Measurements from ENCODE around the gene EVL.

Gene EVL

DNA sequence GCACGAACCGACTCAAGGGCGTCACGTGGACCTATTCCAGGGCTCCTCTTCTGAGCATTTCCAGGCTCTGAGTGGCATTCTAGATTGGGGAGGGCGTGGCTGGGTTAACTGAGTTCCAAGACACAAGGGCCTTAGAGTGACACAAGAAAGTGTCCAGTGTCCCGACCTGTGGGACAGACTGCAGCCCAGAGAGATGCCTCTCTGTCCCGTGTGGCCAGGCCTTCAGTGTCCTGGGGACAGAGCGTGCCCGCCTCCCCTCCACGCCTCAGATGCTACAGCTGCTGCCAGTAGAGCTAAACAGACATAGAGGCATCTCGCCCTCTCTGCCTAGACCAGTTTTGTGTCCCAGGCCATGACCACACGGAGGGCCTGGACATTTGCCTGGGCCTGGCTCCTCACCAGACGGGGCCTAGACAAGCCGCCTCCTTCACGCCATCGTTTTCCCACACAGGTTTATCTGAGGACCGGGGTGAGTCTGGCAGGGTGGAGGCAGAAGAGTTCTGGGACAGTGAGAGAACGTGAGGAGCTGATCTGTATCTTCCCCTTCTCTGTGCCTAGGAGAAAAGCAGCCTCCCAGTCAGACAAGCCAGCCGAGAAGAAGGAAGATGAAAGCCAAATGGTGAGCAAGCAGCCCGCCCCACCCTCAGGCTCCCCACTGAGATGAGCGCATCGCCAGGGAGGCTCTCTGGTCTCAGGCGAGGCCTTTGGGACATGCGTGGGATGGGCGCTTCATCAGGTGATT lies 67.1 kb downstream of the EVL start:
- peak; percentile 64 for DNase-seq

GRCh38 chr14:100132903-100133510 lies 67.8 kb downstream of the EVL start:
- no peak for DNase-seq

DNA sequence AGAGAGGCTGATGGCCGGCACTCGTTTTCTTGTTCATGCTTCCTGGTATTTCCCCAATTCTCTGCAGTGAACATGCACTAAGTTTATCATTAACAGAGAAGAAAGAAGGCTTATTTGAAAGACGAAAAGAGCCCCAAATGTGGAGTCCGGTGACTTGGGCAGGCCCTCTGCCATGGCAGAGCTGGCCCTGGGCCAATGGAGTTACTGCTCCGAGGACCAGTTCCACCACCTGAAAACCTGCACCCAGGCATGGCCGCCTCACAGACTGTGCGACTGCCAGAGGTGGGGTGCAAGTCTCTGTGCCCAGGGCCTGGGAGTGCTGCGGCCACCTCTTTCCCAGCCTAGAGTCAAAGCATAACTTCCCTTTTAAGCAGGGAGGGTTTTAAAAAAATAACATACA lies 69.4 kb downstream of the EVL start:
- no peak for DNase-seq

- no peak for DNase-seq
Measured at GRCh38 chr14:100135073-100135472, 69.9 kb downstream of the EVL start.

DNA sequence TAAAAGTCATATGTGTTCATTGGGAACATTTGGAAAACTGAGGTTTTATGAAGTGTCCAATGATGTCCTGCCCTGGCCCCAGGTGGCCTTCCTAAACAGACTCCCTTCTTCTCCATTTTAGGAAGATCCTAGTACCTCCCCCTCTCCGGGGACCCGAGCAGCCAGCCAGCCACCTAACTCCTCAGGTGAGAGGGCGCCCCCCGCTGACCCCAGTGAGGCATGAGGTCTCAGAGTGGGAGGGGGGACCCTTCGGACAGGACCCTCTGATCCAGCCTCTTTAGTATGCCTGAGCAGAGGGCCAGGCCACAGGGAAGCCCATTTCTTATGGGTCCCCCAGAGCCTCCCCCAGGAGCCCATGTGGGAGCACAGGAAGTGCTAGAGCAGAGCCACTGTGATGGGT lies 70.6 kb downstream of the EVL start:
- no peak for DNase-seq

GRCh38 chr14:100137173-100137572 lies 72.0 kb downstream of the EVL start:
- DNase-seq, result no peak

DNA sequence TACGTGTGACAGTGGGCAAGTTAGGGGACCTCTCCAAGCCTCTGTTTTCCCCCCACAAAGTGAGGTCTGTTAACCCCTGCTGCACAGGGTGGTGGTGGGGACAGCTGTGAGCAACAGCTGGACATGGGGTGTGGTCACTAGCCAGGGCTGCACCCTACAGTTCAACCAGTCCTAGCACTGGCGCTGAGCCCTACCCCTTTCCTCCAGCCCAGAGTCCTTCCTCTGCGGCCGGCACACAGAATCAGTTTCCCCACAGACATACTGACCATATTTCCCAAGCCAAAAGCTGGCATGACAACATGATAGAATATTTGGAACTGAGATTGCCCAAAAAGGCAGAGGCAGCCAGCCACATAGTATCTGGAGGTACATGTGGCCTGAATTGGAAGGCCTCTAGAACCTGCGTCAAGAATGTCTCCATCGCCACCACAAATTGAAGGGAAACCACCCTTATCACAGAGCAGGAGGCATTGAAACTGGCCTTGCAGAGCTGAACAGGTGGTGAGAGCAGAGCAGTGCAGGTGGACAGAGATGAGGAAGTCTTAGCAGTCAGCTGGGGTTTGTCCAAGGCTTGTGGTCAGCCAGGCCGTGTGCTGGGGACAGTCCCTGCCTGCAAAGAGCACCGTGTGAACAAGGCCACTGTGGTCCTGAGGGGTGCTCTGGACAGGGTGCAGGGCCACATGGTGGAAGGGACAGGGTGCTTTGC lies 73.0 kb downstream of the EVL start:
- no peak for DNase-seq

DNA sequence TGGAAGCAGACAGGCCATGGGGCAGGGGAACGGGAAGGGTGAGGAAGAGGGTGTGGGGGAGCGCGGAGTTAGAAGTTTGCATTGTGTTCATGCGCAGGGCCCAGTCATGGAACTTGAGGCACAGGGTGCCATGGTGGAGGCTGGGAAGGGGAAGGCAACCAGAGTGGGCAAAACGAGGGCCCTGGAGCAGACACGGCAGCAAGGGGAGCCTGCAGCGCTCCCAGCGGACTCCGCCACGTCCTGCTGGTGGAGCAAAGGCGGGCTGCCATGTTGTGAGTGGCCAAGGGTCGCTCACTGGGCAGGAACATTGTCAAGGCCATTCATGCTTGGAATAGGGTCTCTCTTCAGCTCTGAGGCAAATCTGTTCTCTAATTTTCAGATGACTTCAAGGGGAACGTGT lies 73.7 kb downstream of the EVL start:
- DNase-seq, result no peak

DNA sequence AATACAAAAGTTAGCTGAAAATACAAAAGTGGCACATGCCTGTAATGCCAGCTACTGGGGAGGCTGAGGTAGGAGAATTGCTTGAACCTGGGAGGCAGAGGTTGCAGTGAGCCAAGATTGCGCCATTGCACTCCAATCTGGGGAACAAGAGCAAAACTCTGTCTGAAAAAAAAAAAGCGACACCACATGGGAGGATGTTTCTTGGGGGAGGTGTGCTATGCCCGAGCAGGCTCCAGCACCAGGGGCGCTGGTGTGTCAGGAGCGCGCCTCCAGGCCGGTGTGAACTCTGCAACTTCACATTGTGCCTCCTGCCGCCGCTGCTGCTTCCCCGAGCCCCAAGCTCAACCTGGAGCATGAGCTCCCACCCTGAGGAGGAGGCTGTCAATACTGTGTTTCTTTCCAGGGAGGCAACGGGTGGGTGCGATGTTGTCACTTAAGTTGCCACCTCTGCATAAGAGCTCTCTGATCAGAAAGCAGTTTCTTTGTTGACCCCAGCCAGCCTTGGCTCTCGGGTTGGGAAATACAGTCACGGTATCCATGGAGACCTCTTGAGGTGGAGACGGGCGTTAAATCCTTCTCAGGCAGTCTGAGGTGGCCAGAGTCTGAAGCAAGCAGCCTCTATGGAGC lies 75.3 kb downstream of the EVL start:
- peak; percentile 80 for DNase-seq

- no peak for DNase-seq
Measured at GRCh38 chr14:100141098-100141497, 75.9 kb downstream of the EVL start.

DNA sequence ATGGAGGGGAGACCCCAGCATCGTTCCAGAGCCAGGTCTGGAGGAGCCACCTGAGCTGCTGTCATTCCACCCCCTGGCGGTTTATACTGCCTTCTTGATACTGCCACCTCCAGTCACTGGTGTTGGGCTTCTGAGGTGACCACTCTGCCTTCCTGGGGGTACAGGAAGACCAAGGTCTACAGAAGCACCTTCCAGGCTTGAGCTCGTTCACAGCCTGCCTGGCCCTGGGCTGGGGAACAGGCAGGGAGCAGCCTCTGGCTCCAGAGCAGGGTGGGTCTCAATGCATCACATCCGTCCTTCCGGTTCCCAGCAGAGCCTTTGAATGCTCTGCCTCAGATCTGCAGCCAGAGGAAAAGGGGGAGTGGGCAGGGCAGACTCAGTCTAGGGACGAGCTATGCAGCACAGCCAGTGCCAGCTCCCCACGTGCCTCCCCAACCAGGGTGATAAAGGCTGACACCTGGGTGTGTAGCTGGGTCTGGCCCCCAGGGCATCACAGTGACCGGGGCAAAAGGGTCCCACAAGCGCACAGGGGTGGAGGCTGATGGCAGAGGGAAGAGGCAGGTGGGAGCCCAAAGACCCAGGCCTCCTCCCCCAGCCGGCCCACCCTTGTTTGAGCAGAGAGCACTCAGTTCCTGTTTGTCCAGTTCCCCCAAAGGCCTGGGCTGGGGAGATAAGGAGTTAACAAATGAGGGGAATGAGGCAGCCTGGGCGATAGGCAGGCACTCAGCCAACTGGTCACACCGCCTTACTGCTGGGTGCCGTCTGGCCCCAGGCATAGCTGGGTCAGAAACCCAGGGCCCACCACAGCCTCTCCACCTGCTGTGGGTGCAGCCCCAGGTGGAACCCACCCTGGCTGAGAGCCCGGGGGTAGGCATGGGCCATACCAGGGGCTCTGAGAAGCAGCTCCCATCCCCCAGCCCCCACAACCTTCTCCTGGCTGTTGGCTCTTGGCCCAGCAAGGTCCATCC lies 77.1 kb downstream of the EVL start:
- peak; percentile 68 for DNase-seq

GRCh38 chr14:100143523-100143922 lies 78.3 kb downstream of the EVL start:
- DNase-seq, result no peak

DNA sequence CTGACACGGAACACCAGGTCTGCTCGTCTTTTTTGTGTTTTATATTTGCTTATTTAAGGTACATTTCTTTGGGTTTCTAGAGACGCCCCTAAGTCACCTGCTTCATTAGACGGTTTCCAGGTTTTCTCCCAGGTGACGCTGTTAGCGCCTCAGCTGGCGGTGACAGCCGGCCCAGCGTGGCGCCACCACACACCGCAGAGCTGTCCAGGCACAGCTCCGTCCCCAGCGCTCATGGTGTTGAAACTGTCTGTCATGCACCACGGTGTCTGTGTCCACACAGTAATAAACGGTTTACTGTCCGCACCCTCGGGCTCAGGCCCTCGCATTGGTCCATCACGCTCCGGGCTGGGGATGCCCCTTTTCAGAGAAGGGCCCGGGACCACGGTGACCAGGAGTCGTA lies 78.7 kb downstream of the EVL start:
- DNase-seq, result no peak

GRCh38 chr14:100144645-100144995 lies 79.4 kb downstream of the EVL start:
- no peak for DNase-seq

- DNase-seq, result no peak
Measured at GRCh38 chr14:100144996-100145646, 79.9 kb downstream of the EVL start.

GRCh38 chr14:100145682-100146464 lies 80.7 kb downstream of the EVL start:
- no peak for DNase-seq

DNA sequence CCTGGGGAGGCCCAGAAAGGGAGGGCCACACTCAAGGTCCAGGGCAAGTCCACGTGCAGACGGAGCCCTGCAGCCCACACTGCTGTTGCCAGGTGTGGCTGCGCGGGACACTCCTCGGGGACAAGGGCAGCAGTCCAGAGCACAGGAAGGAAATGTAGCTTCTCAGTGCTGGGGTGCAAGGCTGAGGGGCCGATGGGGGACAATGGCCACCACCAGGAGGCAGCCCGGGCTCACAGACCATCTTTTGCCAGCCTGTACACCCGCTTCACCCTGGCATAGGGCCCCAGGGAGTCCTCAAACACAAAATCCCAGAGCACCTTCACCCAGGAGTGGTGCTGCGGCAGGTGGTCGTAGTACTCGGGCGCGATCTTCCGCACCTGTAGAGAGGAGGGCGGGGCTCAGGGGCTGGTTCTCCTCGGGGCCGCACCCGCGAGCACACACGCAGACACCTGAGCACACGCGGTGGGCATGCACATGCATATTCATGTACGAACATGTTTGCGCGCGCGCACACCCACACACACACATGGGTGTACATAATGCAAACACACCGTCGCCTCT lies 81.4 kb downstream of the EVL start:
- no peak for DNase-seq

- no peak for DNase-seq
Measured at GRCh38 chr14:100147181-100147631, 82.0 kb downstream of the EVL start.

DNA sequence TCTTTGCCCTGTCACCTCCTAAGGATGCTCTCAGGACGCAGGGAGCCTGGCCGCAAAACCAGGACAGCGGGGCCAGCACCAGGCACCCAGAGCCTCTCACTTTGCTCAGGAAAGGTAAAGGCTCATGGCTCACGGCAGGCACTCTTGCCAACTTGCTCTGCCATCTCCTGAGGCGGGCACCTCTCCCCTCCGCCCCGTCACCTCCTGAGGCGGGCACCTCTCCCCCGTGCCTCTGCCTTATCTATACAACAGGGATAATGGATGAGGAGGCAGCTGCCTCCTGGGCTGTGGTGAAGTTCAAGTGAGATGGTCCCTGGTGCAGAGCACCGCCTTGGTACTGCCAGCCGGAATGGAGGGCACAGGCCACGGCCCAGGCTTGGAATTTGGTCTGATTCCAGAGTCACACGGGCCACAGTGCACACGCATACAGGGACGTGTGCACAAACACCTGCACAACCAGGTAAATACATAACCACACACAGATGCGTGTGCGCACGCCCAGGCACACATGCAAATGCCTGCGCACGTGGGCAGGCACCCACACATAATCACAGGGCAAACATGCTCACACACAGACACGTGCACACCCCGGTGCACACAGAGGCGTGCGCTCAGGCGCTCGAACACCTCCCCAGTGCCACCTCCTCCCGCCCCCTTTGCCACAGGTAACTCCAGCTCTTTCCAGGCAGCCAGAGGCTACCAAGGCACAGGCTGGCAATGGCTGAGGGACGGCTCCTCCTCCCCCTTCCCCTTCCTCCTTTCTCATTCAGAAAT lies 82.7 kb downstream of the EVL start:
- DNase-seq, result no peak

All from islet precursor cell (in vitro differentiated cells).